Measurements from ENCODE around the gene TK1. TPM values are rescaled to one million over a fixed set of nuclear protein-coding genes. Genes with fewer than 3 reads are reported as not detected.

The TK1 gene
- total and polyA plus RNA-seq, 11 donors: 0.29 to 21.7 (median 1.2) TPM

- H3K4me1 ChIP-seq: peaks cover 0 to 62% (median 9%) of the 10 kb centered on the region in 12 donors
- ATAC-seq: no peak
- H3K27me3 ChIP-seq: no peaks in the 10 kb centered on the region
- WGBS, 4 donors: 85 to 88% (median 87%) methylated on average over 17 of the region's 17 CpGs
- H3K36me3 ChIP-seq: peaks cover 0 to 37% (median 0%) of the 10 kb centered on the region in 9 donors
- no peaks in the 10 kb centered on the region for H3K9me3 ChIP-seq
- no peak for TF ChIP-seq POLR2A (IDR thresholded peaks at IDR 0.05)
- no peak for TF ChIP-seq CTCF (IDR thresholded peaks at IDR 0.05)
- no peak for DNase-seq
- no peak overlapping the region for H3K4me3 ChIP-seq
- intact Hi-C loops (cut with DNase I): no loop called here
- H3K27ac ChIP-seq: no peak overlapping the region
Measured at GRCh38 chr17:78138204-78139060, 48.4 kb downstream of the TK1 start.

DNA sequence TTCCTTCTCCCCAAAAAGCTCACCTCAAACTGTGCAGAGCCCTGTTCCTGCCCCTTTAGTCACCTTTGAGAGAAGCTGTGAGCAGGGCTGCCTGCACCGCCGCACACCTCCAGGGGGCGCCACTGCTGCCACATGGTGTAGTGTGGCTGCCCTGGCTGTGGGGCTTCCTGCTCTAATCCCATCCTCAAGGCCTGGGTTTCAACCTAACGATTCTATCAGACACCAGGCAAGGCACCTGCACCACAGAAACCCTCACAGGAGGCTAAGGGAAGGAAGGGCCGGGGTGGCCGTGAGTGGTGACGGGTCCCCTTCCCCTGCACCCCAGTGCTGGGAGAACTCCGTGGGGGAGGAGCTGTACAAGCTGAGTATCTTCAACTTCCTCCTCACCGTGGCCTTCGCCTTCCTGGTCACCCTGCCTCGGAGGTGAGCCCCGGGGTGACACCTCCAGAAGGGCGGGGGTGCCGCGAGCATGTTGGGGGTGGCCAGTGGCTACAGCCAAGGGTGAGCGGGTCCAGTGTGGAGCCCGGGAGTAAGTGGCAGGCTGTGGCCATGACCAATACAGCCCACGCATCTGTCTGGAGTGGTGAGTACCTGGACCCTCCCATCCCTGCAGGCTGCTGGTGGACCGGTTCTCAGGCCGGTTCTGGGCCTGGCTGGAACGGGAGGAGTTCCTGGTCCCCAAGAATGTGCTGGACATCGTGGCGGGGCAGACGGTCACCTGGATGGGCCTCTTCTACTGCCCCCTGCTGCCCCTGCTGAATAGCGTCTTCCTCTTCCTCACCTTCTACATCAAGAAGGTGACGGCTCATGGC, 49.3 kb downstream of the TK1 start:
- Histone ChIP-seq H3K9me3 (no peaks in the 10 kb centered on the region), H3K4me1 (peaks cover 0 to 67% (median 10%) of the 10 kb centered on the region in 12 donors), H3K27me3 (no peaks in the 10 kb centered on the region), H3K27ac (no peak overlapping the region), H3K36me3 (peaks cover 0 to 41% (median 0%) of the 10 kb centered on the region in 9 donors), H3K4me3 (no peak overlapping the region)
- WGBS, 4 donors: 63 to 71% (median 69%) methylated on average over 22 to 26 of the region's 26 CpGs
- TF ChIP-seq POLR2A (IDR thresholded peaks at IDR 0.05) (no peak), CTCF (IDR thresholded peaks at IDR 0.05) (peak in 7 of 12 donors; percentile 10 to 39 (median 22))
- ATAC-seq (no peak), DNase-seq (no peak)
- intact Hi-C loops (cut with DNase I): no loop called here

GRCh38 chr17:78135858-78136500, 50.9 kb downstream of the TK1 start:
- ATAC-seq: no peak
- 89 to 91% (median 91%) methylated on average over 9 of the region's 9 CpGs for WGBS, 4 donors

More at GRCh38 chr17:78135858-78136500, 50.9 kb downstream of the TK1 start:
- Histone ChIP-seq H3K27ac (no peak overlapping the region), H3K4me3 (no peak overlapping the region), H3K4me1 (peaks cover 0 to 75% (median 14%) of the 10 kb centered on the region in 12 donors), H3K9me3 (no peaks in the 10 kb centered on the region), H3K27me3 (no peaks in the 10 kb centered on the region), H3K36me3 (peaks cover 0 to 28% (median 0%) of the 10 kb centered on the region in 9 donors)
- TF ChIP-seq POLR2A (IDR thresholded peaks at IDR 0.05) (no peak), CTCF (IDR thresholded peaks at IDR 0.05) (no peak)
- no peak for DNase-seq
- intact Hi-C loops (cut with DNase I): no loop called here

Data from heart left ventricle (tissue), 16 donors.